ENCODE data around the gene SND1.

Gene SND1

GRCh38 chr7:128120976-128121490 lies 469.0 kb downstream of the SND1 start:
- in situ Hi-C loops (cut with MboI; ENCODE audit: low sequenced_read_pairs): no loop called here

GRCh38 chr7:128121711-128122530 lies 469.9 kb downstream of the SND1 start:
- in situ Hi-C loops (cut with MboI; ENCODE audit: low sequenced_read_pairs): no loop called here

GRCh38 chr7:128122576-128123290 lies 470.7 kb downstream of the SND1 start:
- in situ Hi-C loops (cut with MboI; ENCODE audit: low sequenced_read_pairs): no loop called here

- in situ Hi-C loops (cut with MboI; ENCODE audit: low sequenced_read_pairs): no loop called here
These were observed 471.5 kb downstream of the SND1 start for GRCh38 chr7:128123291-128124037.

- in situ Hi-C loops (cut with MboI; ENCODE audit: low sequenced_read_pairs): no loop called here
These were observed 472.8 kb downstream of the SND1 start for GRCh38 chr7:128124786-128125185.

- in situ Hi-C loops (cut with MboI; ENCODE audit: low sequenced_read_pairs): no loop called here
These were observed 473.8 kb downstream of the SND1 start for GRCh38 chr7:128125816-128126215.

- in situ Hi-C loops (cut with MboI; ENCODE audit: low sequenced_read_pairs): no loop called here
These were observed 476.4 kb downstream of the SND1 start for GRCh38 chr7:128128401-128128800.

- in situ Hi-C loops (cut with MboI; ENCODE audit: low sequenced_read_pairs): no loop called here
These were observed 477.4 kb downstream of the SND1 start for GRCh38 chr7:128129224-128129864.

- in situ Hi-C loops (cut with MboI; ENCODE audit: low sequenced_read_pairs): no loop called here
These were observed 479.1 kb downstream of the SND1 start for GRCh38 chr7:128131115-128131514.

- in situ Hi-C loops (cut with MboI; ENCODE audit: low sequenced_read_pairs): no loop called here
These were observed 479.7 kb downstream of the SND1 start for GRCh38 chr7:128131731-128132130.

GRCh38 chr7:128132426-128133069 lies 480.6 kb downstream of the SND1 start:
- in situ Hi-C loops (cut with MboI; ENCODE audit: low sequenced_read_pairs): no loop called here

GRCh38 chr7:128135159-128135514 lies 483.1 kb downstream of the SND1 start:
- in situ Hi-C loops (cut with MboI; ENCODE audit: low sequenced_read_pairs): no loop called here

- in situ Hi-C loops (cut with MboI; ENCODE audit: low sequenced_read_pairs): no loop called here
These were observed 483.7 kb downstream of the SND1 start for GRCh38 chr7:128135515-128136214.

GRCh38 chr7:128136215-128136597 lies 484.2 kb downstream of the SND1 start:
- in situ Hi-C loops (cut with MboI; ENCODE audit: low sequenced_read_pairs): no loop called here

GRCh38 chr7:128137181-128137580 lies 485.2 kb downstream of the SND1 start:
- in situ Hi-C loops (cut with MboI; ENCODE audit: low sequenced_read_pairs): no loop called here

GRCh38 chr7:128139406-128139805 lies 487.4 kb downstream of the SND1 start:
- in situ Hi-C loops (cut with MboI; ENCODE audit: low sequenced_read_pairs): no loop called here

- in situ Hi-C loops (cut with MboI; ENCODE audit: low sequenced_read_pairs): no loop called here
These were observed 489.7 kb downstream of the SND1 start for GRCh38 chr7:128141683-128142195.
